Activated T-cell treated with anti-CD3 and anti-CD28 coated beads, Interleukin-2, amount 50 U/mL, for 72 hours (primary cell): Measurements from ENCODE around the gene P2RX2. TPM values are rescaled to one million over a fixed set of nuclear protein-coding genes. Genes with fewer than 3 reads are reported as not detected.

Source experiments
- ATAC-seq, 2 donors: fragments of 150-1000 bp; cut with Tn5 transposase; replicated peaks in 1 of 2; 2 replicates each; pipeline ENCODE4 v1.10.0; 2021; ENCODE audit warnings: moderate library complexity in 2 of 2, mild to moderate bottlenecking in 1 of 2
- DNase-seq, 2 donors: peaks; one replicate each; pipeline ENCODE4 v3.0.0; 2021 to 2022; ENCODE audit warnings: mixed read lengths in 1 of 2
- H3K27ac Mint-ChIP-seq: one replicate; pipeline ENCODE4 v1.8.0; 2022; ENCODE audit warnings: mild to moderate bottlenecking, moderate library complexity, mixed read lengths
- H3K27me3 Mint-ChIP-seq: one replicate; pipeline ENCODE4 v1.8.0; 2022; ENCODE audit warnings: low read depth, mixed read lengths
- H3K36me3 Mint-ChIP-seq, 2 donors: one replicate each; pipeline ENCODE4 v1.8.0; 2022; ENCODE audit warnings: mixed read lengths in 2 of 2, mild to moderate bottlenecking in 1 of 2; ENCODE audit not compliant: insufficient read depth in 2 of 2
- H3K4me1 Mint-ChIP-seq: one replicate; pipeline ENCODE4 v1.8.0; 2022; ENCODE audit warnings: low read depth, mixed read lengths
- H3K4me3 Mint-ChIP-seq, 2 donors: one replicate each; pipeline ENCODE4 v1.8.0; 2022; ENCODE audit warnings: mild to moderate bottlenecking in 2 of 2, mixed read lengths in 2 of 2, moderate library complexity in 2 of 2
- H3K9me3 Mint-ChIP-seq, 2 donors: one replicate each; pipeline ENCODE4 v1.8.0; 2022; ENCODE audit warnings: mixed read lengths in 2 of 2
- total RNA-seq, 2 donors: library from RNA; stranded (reverse); gene quantifications; one replicate each; pipeline ENCODE4 v1.2.3, GENCODE V29; 2022

Gene P2RX2
- total RNA-seq, 2 donors from 2014 or later: not detected

- Mint-ChIP-seq H3K9me3 (no peaks in the 10 kb centered on the region), H3K36me3 (no peaks in the 10 kb centered on the region), H3K4me3 (peak overlapping the region; percentile 65 to 69), H3K4me1 (peaks cover 25% of the 10 kb centered on the region), H3K27me3 (peaks cover 66% of the 10 kb centered on the region), H3K27ac (no peak overlapping the region)
- ATAC-seq: peak; percentile 71 to 77
- peak; percentile 51 to 61 for DNase-seq
Measured at GRCh38 chr12:132600048-132601032, 18.2 kb upstream of the P2RX2 start.

GRCh38 chr12:132601171-132601883 is 17.2 kb upstream of the P2RX2 start:
- Mint-ChIP-seq H3K27ac (no peak overlapping the region), H3K4me1 (peaks cover 25% of the 10 kb centered on the region), H3K4me3 (peak overlapping the region; percentile 65 to 69), H3K27me3 (peaks cover 59% of the 10 kb centered on the region), H3K9me3 (no peaks in the 10 kb centered on the region), H3K36me3 (no peaks in the 10 kb centered on the region)
- ATAC-seq: no peak
- DNase-seq: no peak

- no peak overlapping the region for H3K4me3 Mint-ChIP-seq
- no peaks in the 10 kb centered on the region for H3K9me3 Mint-ChIP-seq
- H3K36me3 Mint-ChIP-seq: no peaks in the 10 kb centered on the region
- no peak overlapping the region for H3K27ac Mint-ChIP-seq
- peaks cover 18% of the 10 kb centered on the region for H3K4me1 Mint-ChIP-seq
- ATAC-seq (no peak), DNase-seq (no peak)
- H3K27me3 Mint-ChIP-seq: peaks cover 64% of the 10 kb centered on the region
Measured at GRCh38 chr12:132602572-132603239, 15.9 kb upstream of the P2RX2 start.

GRCh38 chr12:132603240-132604150 is 15.1 kb upstream of the P2RX2 start:
- Mint-ChIP-seq H3K27ac (no peak overlapping the region), H3K36me3 (no peaks in the 10 kb centered on the region), H3K4me3 (no peak overlapping the region), H3K9me3 (no peaks in the 10 kb centered on the region), H3K4me1 (peaks cover 20% of the 10 kb centered on the region), H3K27me3 (peaks cover 67% of the 10 kb centered on the region)
- ATAC-seq: no peak
- DNase-seq: no peak

GRCh38 chr12:132604151-132604618 is 14.4 kb upstream of the P2RX2 start:
- Mint-ChIP-seq H3K27ac (no peak overlapping the region), H3K27me3 (peaks cover 67% of the 10 kb centered on the region)
- DNase-seq: no peak

GRCh38 chr12:132604668-132605441 is 13.7 kb upstream of the P2RX2 start:
- Mint-ChIP-seq H3K27me3 (peaks cover 63% of the 10 kb centered on the region), H3K27ac (no peak overlapping the region), H3K36me3 (no peaks in the 10 kb centered on the region), H3K9me3 (no peaks in the 10 kb centered on the region), H3K4me3 (no peak overlapping the region), H3K4me1 (peaks cover 10% of the 10 kb centered on the region)
- no peak for DNase-seq
- ATAC-seq: no peak

More at GRCh38 chr12:132604151-132604618, 14.4 kb upstream of the P2RX2 start:
- Mint-ChIP-seq H3K9me3 (no peaks in the 10 kb centered on the region), H3K4me1 (peaks cover 14% of the 10 kb centered on the region), H3K4me3 (no peak overlapping the region), H3K36me3 (no peaks in the 10 kb centered on the region)
- peak in 1 of 2 donors; percentile 26 for ATAC-seq

GRCh38 chr12:132605892-132606291 is 12.7 kb upstream of the P2RX2 start:
- no peaks in the 10 kb centered on the region for H3K36me3 Mint-ChIP-seq
- no peak overlapping the region for H3K4me3 Mint-ChIP-seq
- peaks cover 14% of the 10 kb centered on the region for H3K4me1 Mint-ChIP-seq
- DNase-seq: no peak
- H3K27me3 Mint-ChIP-seq: peaks cover 72% of the 10 kb centered on the region
- ATAC-seq: no peak
- no peaks in the 10 kb centered on the region for H3K9me3 Mint-ChIP-seq
- H3K27ac Mint-ChIP-seq: no peak overlapping the region

GRCh38 chr12:132606466-132606865 is 12.1 kb upstream of the P2RX2 start:
- ATAC-seq: no peak
- peaks cover 0 to 3% of the 10 kb centered on the region in 2 donors for H3K9me3 Mint-ChIP-seq
- peaks cover 72% of the 10 kb centered on the region for H3K27me3 Mint-ChIP-seq
- H3K27ac Mint-ChIP-seq: no peak overlapping the region
- peaks cover 3 to 4% of the 10 kb centered on the region in 2 donors for H3K36me3 Mint-ChIP-seq
- no peak overlapping the region for H3K4me3 Mint-ChIP-seq
- DNase-seq: no peak
- H3K4me1 Mint-ChIP-seq: peaks cover 15% of the 10 kb centered on the region

GRCh38 chr12:132606927-132607326 is 11.6 kb upstream of the P2RX2 start:
- H3K4me3 Mint-ChIP-seq: no peak overlapping the region
- DNase-seq (no peak), ATAC-seq (no peak)
- H3K27me3 Mint-ChIP-seq: peaks cover 74% of the 10 kb centered on the region
- H3K4me1 Mint-ChIP-seq: peaks cover 15% of the 10 kb centered on the region
- H3K36me3 Mint-ChIP-seq: peaks cover 4 to 5% of the 10 kb centered on the region in 2 donors
- H3K27ac Mint-ChIP-seq: no peak overlapping the region
- peaks cover 0 to 4% of the 10 kb centered on the region in 2 donors for H3K9me3 Mint-ChIP-seq

- no peak overlapping the region for H3K27ac Mint-ChIP-seq
- H3K4me3 Mint-ChIP-seq: no peak overlapping the region
- peaks cover 15% of the 10 kb centered on the region for H3K4me1 Mint-ChIP-seq
- ATAC-seq: no peak
- no peak for DNase-seq
- peaks cover 0 to 4% of the 10 kb centered on the region in 2 donors for H3K9me3 Mint-ChIP-seq
- peaks cover 4 to 5% of the 10 kb centered on the region in 2 donors for H3K36me3 Mint-ChIP-seq
- H3K27me3 Mint-ChIP-seq: peaks cover 64% of the 10 kb centered on the region
Measured at GRCh38 chr12:132608231-132609171, 10.1 kb upstream of the P2RX2 start.
